Lower leg skin (tissue), 3 donors: ENCODE results near the gene EXOSC10.
"Not testable (repeated sequence)": the region's sequence is repeated elsewhere in the genome, so short reads cannot be mapped to it uniquely, and the experiment has no call there.

Experiments used
- CTCF ChIP-seq, 3 donors: fragments of 450-650 bp; IDR thresholded peaks; one replicate each; pipeline ENCODE4 v1.5.1; 2016; ENCODE audit warnings: antibody characterized with exemption in 3 of 3, mild to moderate bottlenecking in 3 of 3, moderate library complexity in 2 of 3
- POLR2A ChIP-seq, 2 donors: fragments of 450-650 bp; IDR thresholded peaks; one replicate each; pipeline ENCODE4 v1.6.1; 2016 to 2017; ENCODE audit warnings: antibody characterized with exemption in 2 of 2, mild to moderate bottlenecking in 1 of 2, moderate library complexity in 1 of 2

GRCh38 chr1:11019358-11019757 lies 80.3 kb downstream of the EXOSC10 start:
- TF ChIP-seq POLR2A, CTCF (IDR thresholded peaks at IDR 0.05): not testable (repeated sequence)
